Prostate gland (tissue), 2 donors: ENCODE measurements around the gene RETREG2. TPM values are rescaled to one million over a fixed set of nuclear protein-coding genes. Genes with fewer than 3 reads are reported as not detected.
A peak's percentile ranks its signal among the peaks of the same experiment; 100 is the strongest.

Experiments used
- DNase-seq: peaks from one replicate; pipeline ENCODE4 v3.0.0-alpha.2; 2019; ENCODE audit warnings: low spot score
- H3K27ac ChIP-seq, 2 donors: fragments of 200-600 bp; sonication (generic); 2 replicates each; pipeline ENCODE4 v1.5.1; 2017 to 2019
- H3K27me3 ChIP-seq: fragments of 200-600 bp; sonication (generic); replicated peaks from 2 replicates; pipeline ENCODE4 v1.5.1; 2019; ENCODE audit not compliant: insufficient read depth
- H3K36me3 ChIP-seq, 2 donors: fragments of 200-600 bp; sonication (generic); 1 replicate in 1 of 2; 2 replicates in 1 of 2; pipeline versions ENCODE4 v1.5.1 to v1.8.1; 2017 to 2019
- H3K4me1 ChIP-seq: fragments of 200-600 bp; sonication (generic); replicated peaks from 2 replicates; pipeline ENCODE4 v1.5.1; 2019
- H3K4me3 ChIP-seq, 2 donors: fragments of 200-600 bp; sonication (generic); 2 replicates each; pipeline ENCODE4 v1.5.1; 2017 to 2019
- H3K9me3 ChIP-seq: fragments of 200-600 bp; sonication (generic); 2 replicates; pipeline ENCODE4 v1.5.1; 2017
- POLR2A ChIP-seq: fragments of 450-650 bp; IDR thresholded peaks from one replicate; pipeline ENCODE4 v1.6.1; 2016; ENCODE audit warnings: antibody characterized with exemption, mild to moderate bottlenecking
- POLR2AphosphoS5 ChIP-seq: sonication (generic); formaldehyde crosslinking; IDR thresholded peaks from one replicate; pipeline ENCODE4 v1.6.1; 2017; ENCODE audit warnings: antibody characterized with exemption
- WGBS: methylation state at CpG from one replicate; pipeline ENCODE4 v1.1.5; 2018; 5-methylcytosine and 5-hydroxymethylcytosine counted together
- intact Hi-C: fragments of 100-400 bp; cut with DNase I; formaldehyde crosslinking; loops from one replicate; pipeline ENCODE4 v1.14.2; 2022
- total RNA-seq, 2 donors: library from RNA; depleted of rRNA; stranded (reverse); fragments of >200 nt; gene quantifications; one replicate each; pipeline ENCODE4 v1.1.0, GENCODE V29; 2016
- TF ChIP-seq, protein P1 (sequence below), 4 experiments: fragments of 200-600 bp in 2 of 4; fragments of 450-650 bp in 2 of 4; sonication (generic) in 2 of 4; IDR thresholded peaks; 1 replicate in 3 of 4; 2 replicates in 1 of 4; pipeline ENCODE4 v1.5.1; 2016 to 2019; ENCODE audit warnings: antibody characterized with exemption in 4 of 4, mild to moderate bottlenecking in 2 of 4, moderate library complexity in 2 of 4

The RETREG2 gene
- total RNA-seq, 2 donors from 2014 or later, result 84.4 to 142 TPM

GRCh38 chr2:219131744-219132143, 46.3 kb upstream of the RETREG2 start:
- Histone ChIP-seq H3K27ac (peak overlapping the region in 1 of 2 donors; percentile 8), H3K27me3 (no peaks in the 10 kb centered on the region), H3K9me3 (no peaks in the 10 kb centered on the region), H3K4me3 (no peak overlapping the region), H3K4me1 (no peaks in the 10 kb centered on the region), H3K36me3 (no peaks in the 10 kb centered on the region)
- no peak for DNase-seq
- intact Hi-C loops, result no loop called here
- no peak for TF ChIP-seq POLR2A
- TF ChIP-seq, protein P1, sequence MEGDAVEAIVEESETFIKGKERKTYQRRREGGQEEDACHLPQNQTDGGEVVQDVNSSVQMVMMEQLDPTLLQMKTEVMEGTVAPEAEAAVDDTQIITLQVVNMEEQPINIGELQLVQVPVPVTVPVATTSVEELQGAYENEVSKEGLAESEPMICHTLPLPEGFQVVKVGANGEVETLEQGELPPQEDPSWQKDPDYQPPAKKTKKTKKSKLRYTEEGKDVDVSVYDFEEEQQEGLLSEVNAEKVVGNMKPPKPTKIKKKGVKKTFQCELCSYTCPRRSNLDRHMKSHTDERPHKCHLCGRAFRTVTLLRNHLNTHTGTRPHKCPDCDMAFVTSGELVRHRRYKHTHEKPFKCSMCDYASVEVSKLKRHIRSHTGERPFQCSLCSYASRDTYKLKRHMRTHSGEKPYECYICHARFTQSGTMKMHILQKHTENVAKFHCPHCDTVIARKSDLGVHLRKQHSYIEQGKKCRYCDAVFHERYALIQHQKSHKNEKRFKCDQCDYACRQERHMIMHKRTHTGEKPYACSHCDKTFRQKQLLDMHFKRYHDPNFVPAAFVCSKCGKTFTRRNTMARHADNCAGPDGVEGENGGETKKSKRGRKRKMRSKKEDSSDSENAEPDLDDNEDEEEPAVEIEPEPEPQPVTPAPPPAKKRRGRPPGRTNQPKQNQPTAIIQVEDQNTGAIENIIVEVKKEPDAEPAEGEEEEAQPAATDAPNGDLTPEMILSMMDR (IDR thresholded peaks at IDR 0.05), result no peak
- 83% methylated on average over 4 of the region's 4 CpGs for WGBS

GRCh38 chr2:219133976-219134375, 44.1 kb upstream of the RETREG2 start:
- no peak overlapping the region for H3K27ac ChIP-seq
- no peak for DNase-seq
- WGBS, result 92% methylated on average over 4 of the region's 4 CpGs
- H3K27me3 ChIP-seq, result no peaks in the 10 kb centered on the region
- no peaks in the 10 kb centered on the region for H3K9me3 ChIP-seq
- no peak overlapping the region for H3K4me3 ChIP-seq
- no peaks in the 10 kb centered on the region for H3K4me1 ChIP-seq
- intact Hi-C loops, result no loop called here
- TF ChIP-seq POLR2A, result no peak
- TF ChIP-seq POLR2AphosphoS5, result no peak
- TF ChIP-seq, protein P1 (IDR thresholded peaks at IDR 0.05), result no peak
- no peaks in the 10 kb centered on the region for H3K36me3 ChIP-seq

DNA sequence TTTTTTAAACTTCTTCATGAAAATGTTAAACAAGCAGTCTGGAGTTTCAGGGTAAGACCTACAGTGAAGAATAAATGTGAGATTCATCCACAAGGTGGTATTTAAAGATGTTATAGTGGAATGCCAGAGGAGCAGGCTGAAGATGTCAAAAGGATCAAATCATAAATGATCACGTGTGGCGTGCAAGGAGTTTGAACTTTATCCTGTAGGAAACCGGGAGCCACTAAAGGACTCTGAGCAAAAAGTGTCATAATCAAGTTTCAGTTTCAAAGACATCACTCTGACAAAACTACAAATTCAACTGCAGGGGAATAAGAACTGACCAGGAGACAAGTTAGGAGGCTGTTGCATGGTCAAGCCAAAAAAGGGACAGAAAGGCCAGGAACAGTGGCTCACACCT, 37.4 kb upstream of the RETREG2 start:
- intact Hi-C loops, result no loop called here
- WGBS, result 94% methylated on average over 3 of the region's 3 CpGs
- no peaks in the 10 kb centered on the region for H3K36me3 ChIP-seq

DNA sequence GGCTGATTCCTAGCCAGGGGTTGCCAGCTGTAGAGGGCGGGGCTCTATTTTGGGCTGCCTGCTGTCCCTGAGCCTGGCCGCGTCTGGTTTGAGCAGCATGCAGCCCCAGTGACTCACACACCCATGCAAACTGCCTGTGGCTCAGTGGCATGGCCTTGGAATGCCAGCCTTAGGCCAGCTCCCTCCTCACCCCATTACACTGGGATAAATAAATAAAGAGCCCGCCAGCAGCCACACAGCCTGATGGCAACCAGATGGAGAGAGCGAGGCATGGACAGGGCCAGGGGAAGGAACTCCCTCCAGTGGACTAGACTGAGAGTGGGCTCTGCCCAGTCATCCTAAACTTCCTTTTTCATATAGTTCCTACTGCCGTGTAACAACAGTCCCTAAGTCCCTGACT, 35.7 kb upstream of the RETREG2 start:
- no peak overlapping the region for H3K27ac ChIP-seq
- H3K4me3 ChIP-seq, result no peak overlapping the region
- 87% methylated on average over 6 of the region's 6 CpGs for WGBS
- H3K9me3 ChIP-seq, result no peaks in the 10 kb centered on the region
- H3K4me1 ChIP-seq, result no peaks in the 10 kb centered on the region
- no peak for TF ChIP-seq POLR2A
- TF ChIP-seq POLR2AphosphoS5, result no peak
- TF ChIP-seq, protein P1 (IDR thresholded peaks at IDR 0.05), result no peak
- H3K27me3 ChIP-seq, result no peaks in the 10 kb centered on the region
- DNase-seq, result no peak
- no peaks in the 10 kb centered on the region for H3K36me3 ChIP-seq
- intact Hi-C loops, result no loop called here

More for the DNA sequence above, 37.4 kb upstream of the RETREG2 start:
- no peak overlapping the region for H3K27ac ChIP-seq
- H3K4me3 ChIP-seq, result no peak overlapping the region
- no peak for DNase-seq
- no peaks in the 10 kb centered on the region for H3K27me3 ChIP-seq
- H3K4me1 ChIP-seq, result no peaks in the 10 kb centered on the region
- H3K9me3 ChIP-seq, result no peaks in the 10 kb centered on the region
- TF ChIP-seq POLR2AphosphoS5 (no peak), POLR2A (no peak)
- TF ChIP-seq, protein P1 (IDR thresholded peaks at IDR 0.05), result no peak

GRCh38 chr2:219149667-219150066, 28.4 kb upstream of the RETREG2 start:
- 20% methylated on average over 1 of the region's 1 CpG for WGBS
- H3K36me3 ChIP-seq, result no peaks in the 10 kb centered on the region
- no peak for DNase-seq
- no peaks in the 10 kb centered on the region for H3K27me3 ChIP-seq
- peaks cover 5% of the 10 kb centered on the region for H3K4me1 ChIP-seq
- H3K9me3 ChIP-seq, result no peaks in the 10 kb centered on the region
- intact Hi-C loops, result no loop called here
- peak; percentile 17 for TF ChIP-seq POLR2AphosphoS5
- no peak for TF ChIP-seq POLR2A
- TF ChIP-seq, protein P1 (IDR thresholded peaks at IDR 0.05), result no peak
- H3K4me3 ChIP-seq, result no peak overlapping the region
- H3K27ac ChIP-seq, result peak overlapping the region; percentile 44 to 53
